Neural cell (in vitro differentiated cells): ENCODE data around the gene IRF8. TPM values are rescaled to one million over a fixed set of nuclear protein-coding genes. Genes with fewer than 3 reads are reported as not detected.

Source experiments
- H2AFZ ChIP-seq: fragments of 200-600, 300-800 bp; sonication (generic), shearing (Covaris generic); 2 replicates; pipeline ENCODE4 v1.6.0; 2014; ENCODE audit warnings: low read depth, mild to moderate bottlenecking, antibody characterized with exemption, low read length, moderate library complexity
- H3F3A ChIP-seq: fragments of 200-600 bp; shearing (Covaris generic); 2 replicates; pipeline ENCODE4 v1.6.1; 2016; ENCODE audit warnings: mild to moderate bottlenecking, moderate library complexity, mixed read lengths, antibody characterized with exemption, low read length; ENCODE audit not compliant: insufficient read depth, poor library complexity, severe bottlenecking
- H3K27ac ChIP-seq: fragments of 200-600, 300-800 bp; sonication (generic), shearing (Covaris generic); 2 replicates; pipeline ENCODE4 v1.5.1; 2014; ENCODE audit warnings: mild to moderate bottlenecking, low read length, moderate library complexity
- H3K27me3 ChIP-seq: fragments of 300-800, 200-600 bp; sonication (generic), shearing (Covaris generic); 2 replicates; pipeline ENCODE4 v1.6.0; 2014; ENCODE audit warnings: mild to moderate bottlenecking, low read depth, low read length, moderate library complexity; ENCODE audit not compliant: insufficient read depth
- H3K36me3 ChIP-seq: fragments of 300-800, 200-600 bp; sonication (generic), shearing (Covaris generic); 2 replicates; pipeline ENCODE4 v1.5.1; 2014; ENCODE audit warnings: mild to moderate bottlenecking, antibody characterized with exemption, low read length, moderate library complexity; ENCODE audit not compliant: insufficient read depth
- H3K4me2 ChIP-seq: fragments of 300-800, 200-600 bp; sonication (generic), shearing (Covaris generic); 2 replicates; pipeline ENCODE4 v1.6.0; 2014; ENCODE audit warnings: mild to moderate bottlenecking, low read length
- H3K4me3 ChIP-seq: fragments of 300-800, 200-600 bp; sonication (generic), shearing (Covaris generic); 2 replicates; pipeline ENCODE4 v1.5.1; 2014; ENCODE audit warnings: mild to moderate bottlenecking, low read length, moderate library complexity
- H3K79me2 ChIP-seq: fragments of 200-600 bp; shearing (Covaris generic); replicated peaks from 2 replicates; pipeline ENCODE4 v1.6.0; 2014; ENCODE audit warnings: mild to moderate bottlenecking, low read length, moderate library complexity; ENCODE audit not compliant: insufficient read depth
- H3K9ac ChIP-seq: fragments of 300-800, 200-600 bp; sonication (generic), shearing (Covaris generic); 2 replicates; pipeline ENCODE4 v1.6.1; 2016; ENCODE audit warnings: mild to moderate bottlenecking, low read length, mixed read lengths
- H3K9me2 ChIP-seq: fragments of 200-600 bp; shearing (Covaris generic); 2 replicates; pipeline ENCODE4 v1.6.1; 2016; ENCODE audit warnings: mild to moderate bottlenecking, low read length, mixed read lengths; ENCODE audit not compliant: insufficient read depth
- H3K9me3 ChIP-seq: fragments of 200-600, 300-800 bp; sonication (generic), shearing (Covaris generic); 2 replicates; pipeline ENCODE4 v1.6.1; 2016; ENCODE audit warnings: mild to moderate bottlenecking, mixed run types, low read length, moderate library complexity, mixed read lengths
- H4K20me1 ChIP-seq: fragments of 200-600 bp; shearing (Covaris generic); 2 replicates; pipeline ENCODE4 v1.6.1; 2016; ENCODE audit warnings: mild to moderate bottlenecking, mixed run types; ENCODE audit not compliant: insufficient read depth
- EP300 ChIP-seq: fragments of 450-650 bp; conservative IDR thresholded peaks from 2 replicates; pipeline ENCODE4 v1.6.1; 2014; ENCODE audit warnings: antibody characterized with exemption, mild to moderate bottlenecking, moderate library complexity; ENCODE audit not compliant: poor library complexity, severe bottlenecking
- EZH2 ChIP-seq: fragments of 200-600, 300-800 bp; shearing (Covaris generic), sonication (generic); IDR thresholded peaks from 2 replicates; pipeline ENCODE4 v1.6.1; 2014; ENCODE audit warnings: antibody characterized with exemption, low read length, borderline replicate concordance, mild to moderate bottlenecking; ENCODE audit not compliant: insufficient read depth, poor library complexity, severe bottlenecking
- MXI1 ChIP-seq: fragments of 450-650 bp; conservative IDR thresholded peaks from 2 replicates; pipeline ENCODE4 v1.6.1; 2014; ENCODE audit warnings: antibody characterized with exemption, mild to moderate bottlenecking; ENCODE audit not compliant: poor library complexity, severe bottlenecking
- POLR2AphosphoS5 ChIP-seq: IDR thresholded peaks from 2 replicates; pipeline ENCODE4 v1.6.1; 2012
- RAD21 ChIP-seq: fragments of 450-650 bp; conservative IDR thresholded peaks from 2 replicates; pipeline ENCODE4 v1.6.1; 2014; ENCODE audit warnings: antibody characterized with exemption, mild to moderate bottlenecking, moderate library complexity
- SMC3 ChIP-seq: fragments of 450-650 bp; conservative IDR thresholded peaks from 2 replicates; pipeline ENCODE4 v1.6.1; 2014; ENCODE audit warnings: antibody characterized with exemption, mild to moderate bottlenecking, moderate library complexity; ENCODE audit not compliant: poor library complexity
- TAF1 ChIP-seq: IDR thresholded peaks from 2 replicates; pipeline ENCODE4 v1.6.1; 2012; ENCODE audit warnings: low read depth
- polyA plus RNA-seq: library from polyadenylated mRNA; depleted of rRNA; stranded (reverse); fragments of >200 nt; gene quantifications from 2 replicates; pipeline ENCODE4 v1.2.3, GENCODE V29; 2014
- TF ChIP-seq, protein P1 (sequence below): fragments of 450-650 bp; IDR thresholded peaks from 2 replicates; pipeline ENCODE4 v1.5.1; 2014; ENCODE audit warnings: antibody characterized with exemption, mild to moderate bottlenecking, moderate library complexity; ENCODE audit not compliant: poor library complexity, severe bottlenecking
- TF ChIP-seq, protein P2 (sequence below): IDR thresholded peaks from 2 replicates; pipeline ENCODE4 v1.6.1; 2012; ENCODE audit warnings: borderline replicate concordance

IRF8 gene
- polyA plus RNA-seq, 1 donor from 2014 or later, result not detected

DNA sequence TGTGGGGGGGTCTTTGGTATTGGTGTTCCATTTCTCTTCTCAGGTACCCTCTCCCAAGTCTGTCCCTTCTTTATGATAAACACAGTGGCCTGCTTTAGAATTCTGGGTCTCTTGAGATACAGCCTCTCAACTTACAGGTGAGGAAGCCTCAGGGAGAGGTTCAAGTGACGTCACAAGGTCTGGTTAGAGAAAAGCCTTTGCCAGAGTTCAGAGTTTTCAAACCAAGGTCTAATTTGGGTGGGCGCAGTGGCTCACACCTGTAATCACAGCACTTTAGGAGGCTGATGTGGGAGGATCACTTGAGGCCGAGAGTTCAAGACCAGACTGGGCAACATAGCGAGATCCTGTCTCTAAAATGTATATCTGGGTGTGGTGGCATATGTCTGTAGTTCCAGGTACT, 2.1 kb downstream of the IRF8 start:
- Histone ChIP-seq H3K27ac (no peak overlapping the region), H3K9ac (no peak overlapping the region), H3K4me2 (no peak overlapping the region), H3K36me3 (no peaks in the 10 kb centered on the region), H4K20me1 (no peaks in the 10 kb centered on the region), H3K27me3 (peaks cover 41% of the 10 kb centered on the region), H2AFZ (no peak overlapping the region), H3K4me3 (no peak overlapping the region), H3K9me3 (no peaks in the 10 kb centered on the region), H3K79me2 (no peaks in the 10 kb centered on the region), H3F3A (no peaks in the 10 kb centered on the region), H3K9me2 (no peaks in the 10 kb centered on the region)
- TF ChIP-seq MXI1, result no peak
- TF ChIP-seq, protein P1, sequence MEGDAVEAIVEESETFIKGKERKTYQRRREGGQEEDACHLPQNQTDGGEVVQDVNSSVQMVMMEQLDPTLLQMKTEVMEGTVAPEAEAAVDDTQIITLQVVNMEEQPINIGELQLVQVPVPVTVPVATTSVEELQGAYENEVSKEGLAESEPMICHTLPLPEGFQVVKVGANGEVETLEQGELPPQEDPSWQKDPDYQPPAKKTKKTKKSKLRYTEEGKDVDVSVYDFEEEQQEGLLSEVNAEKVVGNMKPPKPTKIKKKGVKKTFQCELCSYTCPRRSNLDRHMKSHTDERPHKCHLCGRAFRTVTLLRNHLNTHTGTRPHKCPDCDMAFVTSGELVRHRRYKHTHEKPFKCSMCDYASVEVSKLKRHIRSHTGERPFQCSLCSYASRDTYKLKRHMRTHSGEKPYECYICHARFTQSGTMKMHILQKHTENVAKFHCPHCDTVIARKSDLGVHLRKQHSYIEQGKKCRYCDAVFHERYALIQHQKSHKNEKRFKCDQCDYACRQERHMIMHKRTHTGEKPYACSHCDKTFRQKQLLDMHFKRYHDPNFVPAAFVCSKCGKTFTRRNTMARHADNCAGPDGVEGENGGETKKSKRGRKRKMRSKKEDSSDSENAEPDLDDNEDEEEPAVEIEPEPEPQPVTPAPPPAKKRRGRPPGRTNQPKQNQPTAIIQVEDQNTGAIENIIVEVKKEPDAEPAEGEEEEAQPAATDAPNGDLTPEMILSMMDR, result no peak
- TF ChIP-seq POLR2AphosphoS5, result no peak
- TF ChIP-seq SMC3, result no peak
- TF ChIP-seq RAD21, result no peak
- no peak for TF ChIP-seq EP300

DNA sequence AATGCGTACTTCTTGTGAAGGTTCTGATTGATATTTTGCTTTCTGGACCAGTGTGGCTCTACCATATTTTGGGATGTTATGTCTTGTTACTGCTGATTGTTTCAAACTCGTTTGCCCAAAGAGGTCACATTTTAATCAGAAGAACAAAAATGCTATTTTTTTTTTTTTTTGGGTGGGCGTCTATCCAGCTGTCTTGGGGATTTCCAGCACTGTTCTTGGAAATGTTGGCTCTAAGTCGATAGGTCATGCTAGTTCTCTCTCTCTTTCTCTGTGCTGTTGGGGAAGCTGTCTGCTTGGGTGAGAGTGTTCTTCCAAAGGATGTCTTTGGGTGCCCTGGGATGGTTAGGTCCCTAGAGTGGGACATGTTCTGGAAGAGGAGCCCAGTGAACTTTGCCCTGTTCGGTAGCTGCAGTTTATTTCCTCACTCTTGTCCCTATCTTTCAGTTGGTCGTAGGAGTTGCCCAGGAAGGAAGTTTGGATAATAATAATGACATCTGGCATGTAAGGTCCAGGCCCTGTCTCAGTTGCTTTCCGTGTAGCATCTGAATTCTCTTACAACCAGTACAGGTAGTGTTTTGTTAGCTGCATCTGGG, 2.9 kb downstream of the IRF8 start:
- TF ChIP-seq POLR2AphosphoS5, result no peak
- TF ChIP-seq MXI1, result no peak
- TF ChIP-seq EP300, result no peak
- no peak for TF ChIP-seq SMC3
- TF ChIP-seq, protein P1, result no peak
- no peak for TF ChIP-seq RAD21
- TF ChIP-seq TAF1, result no peak
- no peak for TF ChIP-seq EZH2
- TF ChIP-seq, protein P2, sequence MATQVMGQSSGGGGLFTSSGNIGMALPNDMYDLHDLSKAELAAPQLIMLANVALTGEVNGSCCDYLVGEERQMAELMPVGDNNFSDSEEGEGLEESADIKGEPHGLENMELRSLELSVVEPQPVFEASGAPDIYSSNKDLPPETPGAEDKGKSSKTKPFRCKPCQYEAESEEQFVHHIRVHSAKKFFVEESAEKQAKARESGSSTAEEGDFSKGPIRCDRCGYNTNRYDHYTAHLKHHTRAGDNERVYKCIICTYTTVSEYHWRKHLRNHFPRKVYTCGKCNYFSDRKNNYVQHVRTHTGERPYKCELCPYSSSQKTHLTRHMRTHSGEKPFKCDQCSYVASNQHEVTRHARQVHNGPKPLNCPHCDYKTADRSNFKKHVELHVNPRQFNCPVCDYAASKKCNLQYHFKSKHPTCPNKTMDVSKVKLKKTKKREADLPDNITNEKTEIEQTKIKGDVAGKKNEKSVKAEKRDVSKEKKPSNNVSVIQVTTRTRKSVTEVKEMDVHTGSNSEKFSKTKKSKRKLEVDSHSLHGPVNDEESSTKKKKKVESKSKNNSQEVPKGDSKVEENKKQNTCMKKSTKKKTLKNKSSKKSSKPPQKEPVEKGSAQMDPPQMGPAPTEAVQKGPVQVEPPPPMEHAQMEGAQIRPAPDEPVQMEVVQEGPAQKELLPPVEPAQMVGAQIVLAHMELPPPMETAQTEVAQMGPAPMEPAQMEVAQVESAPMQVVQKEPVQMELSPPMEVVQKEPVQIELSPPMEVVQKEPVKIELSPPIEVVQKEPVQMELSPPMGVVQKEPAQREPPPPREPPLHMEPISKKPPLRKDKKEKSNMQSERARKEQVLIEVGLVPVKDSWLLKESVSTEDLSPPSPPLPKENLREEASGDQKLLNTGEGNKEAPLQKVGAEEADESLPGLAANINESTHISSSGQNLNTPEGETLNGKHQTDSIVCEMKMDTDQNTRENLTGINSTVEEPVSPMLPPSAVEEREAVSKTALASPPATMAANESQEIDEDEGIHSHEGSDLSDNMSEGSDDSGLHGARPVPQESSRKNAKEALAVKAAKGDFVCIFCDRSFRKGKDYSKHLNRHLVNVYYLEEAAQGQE, result no peak
- H3K4me3 ChIP-seq, result no peak overlapping the region
- no peaks in the 10 kb centered on the region for H3K36me3 ChIP-seq
- peaks cover 38% of the 10 kb centered on the region for H3K27me3 ChIP-seq
- H3F3A ChIP-seq, result no peaks in the 10 kb centered on the region
- no peak overlapping the region for H3K9ac ChIP-seq
- H2AFZ ChIP-seq, result no peak overlapping the region
- H3K27ac ChIP-seq, result no peak overlapping the region
- no peaks in the 10 kb centered on the region for H3K9me2 ChIP-seq
- no peaks in the 10 kb centered on the region for H3K9me3 ChIP-seq
- H4K20me1 ChIP-seq, result no peaks in the 10 kb centered on the region
- no peak overlapping the region for H3K4me2 ChIP-seq
- no peaks in the 10 kb centered on the region for H3K79me2 ChIP-seq
